GM12801 (cell line): Measurements from ENCODE around the gene WDR82.

ENCODE experiments used
- TF ChIP-seq, protein P1 (sequence below): IDR thresholded peaks from one replicate; pipeline ENCODE4 v1.5.1; 2011; ENCODE audit warnings: control low read depth; ENCODE audit not compliant: insufficient read length; ENCODE audit errors: extremely low read depth

The WDR82 gene

GRCh38 chr3:52265387-52265786, 13.1 kb downstream of the WDR82 start:
- TF ChIP-seq, protein P1, sequence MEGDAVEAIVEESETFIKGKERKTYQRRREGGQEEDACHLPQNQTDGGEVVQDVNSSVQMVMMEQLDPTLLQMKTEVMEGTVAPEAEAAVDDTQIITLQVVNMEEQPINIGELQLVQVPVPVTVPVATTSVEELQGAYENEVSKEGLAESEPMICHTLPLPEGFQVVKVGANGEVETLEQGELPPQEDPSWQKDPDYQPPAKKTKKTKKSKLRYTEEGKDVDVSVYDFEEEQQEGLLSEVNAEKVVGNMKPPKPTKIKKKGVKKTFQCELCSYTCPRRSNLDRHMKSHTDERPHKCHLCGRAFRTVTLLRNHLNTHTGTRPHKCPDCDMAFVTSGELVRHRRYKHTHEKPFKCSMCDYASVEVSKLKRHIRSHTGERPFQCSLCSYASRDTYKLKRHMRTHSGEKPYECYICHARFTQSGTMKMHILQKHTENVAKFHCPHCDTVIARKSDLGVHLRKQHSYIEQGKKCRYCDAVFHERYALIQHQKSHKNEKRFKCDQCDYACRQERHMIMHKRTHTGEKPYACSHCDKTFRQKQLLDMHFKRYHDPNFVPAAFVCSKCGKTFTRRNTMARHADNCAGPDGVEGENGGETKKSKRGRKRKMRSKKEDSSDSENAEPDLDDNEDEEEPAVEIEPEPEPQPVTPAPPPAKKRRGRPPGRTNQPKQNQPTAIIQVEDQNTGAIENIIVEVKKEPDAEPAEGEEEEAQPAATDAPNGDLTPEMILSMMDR = no peak

GRCh38 chr3:52262447-52262846, 16.0 kb downstream of the WDR82 start:
- TF ChIP-seq, protein P1 = no peak

DNA sequence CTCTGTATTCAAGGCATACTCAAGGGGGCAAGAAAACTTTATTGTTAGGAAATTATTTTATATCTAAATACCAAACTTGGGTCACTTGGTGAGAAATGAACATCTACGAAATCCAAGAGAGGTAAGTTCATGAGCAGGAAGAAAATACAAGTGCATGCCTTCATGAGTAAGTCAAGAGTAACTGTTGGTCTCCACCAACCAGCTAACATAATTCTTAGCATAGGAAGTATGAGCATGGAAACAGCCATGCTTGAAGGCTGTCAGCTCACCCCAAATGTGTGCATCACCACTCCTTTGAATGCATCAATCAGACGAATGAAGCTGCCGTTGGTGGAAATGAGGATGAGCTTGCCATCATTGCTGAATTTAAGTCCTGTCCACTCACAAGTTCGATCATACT, 19.0 kb downstream of the WDR82 start:
- TF ChIP-seq, protein P1 = no peak

GRCh38 chr3:52259035-52259434, 19.4 kb downstream of the WDR82 start:
- TF ChIP-seq, protein P1 = no peak

- TF ChIP-seq, protein P1 = no peak
Observed at GRCh38 chr3:52257911-52258310, 20.5 kb downstream of the WDR82 start.

GRCh38 chr3:52256622-52257021, 21.8 kb downstream of the WDR82 start:
- TF ChIP-seq, protein P1 = no peak

- TF ChIP-seq, protein P1 = no peak
Observed at GRCh38 chr3:52256159-52256558, 22.3 kb downstream of the WDR82 start.

- TF ChIP-seq, protein P1 = no peak
Observed at GRCh38 chr3:52254608-52255007, 23.8 kb downstream of the WDR82 start.
